22Rv1 (cell line): Measurements from ENCODE around the gene CHAD.

ENCODE experiments used
- H3K27ac ChIP-seq: fragments of 450-650 bp; 2 replicates; pipeline ENCODE4 v1.5.1; 2017
- ZFX ChIP-seq: fragments of 450-650 bp; IDR thresholded peaks from 2 replicates; pipeline ENCODE4 v1.6.1; 2017; ENCODE audit warnings: antibody characterized with exemption, borderline replicate concordance
- TF ChIP-seq, protein P1 (sequence below): fragments of 450-650 bp; IDR thresholded peaks from 2 replicates; pipeline ENCODE4 v1.5.1; 2017; ENCODE audit warnings: mild to moderate bottlenecking

The CHAD gene

DNA sequence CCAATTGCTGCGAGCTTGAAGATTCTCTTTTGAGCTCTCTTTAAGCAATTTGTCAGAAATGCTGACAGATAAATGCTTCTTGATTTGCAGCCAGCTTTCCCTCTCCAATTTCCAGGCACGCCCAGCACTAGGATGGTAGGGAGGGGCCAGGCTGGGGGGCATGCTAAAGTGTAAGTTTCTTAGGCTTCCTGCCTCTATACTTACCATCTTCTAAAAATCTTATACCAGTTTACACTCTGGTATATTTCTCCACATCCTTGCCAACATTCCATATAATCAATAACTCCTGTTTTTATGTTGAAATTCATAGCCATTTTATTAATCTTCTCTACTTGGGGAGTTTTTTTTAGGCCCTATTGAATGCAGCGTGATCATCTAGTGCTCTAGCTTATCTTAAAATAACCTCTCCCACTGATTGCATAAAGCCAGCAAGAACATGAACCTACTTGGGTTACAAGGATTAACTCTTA lies 25.1 kb downstream of the CHAD start:
- no peak overlapping the region for H3K27ac ChIP-seq
- TF ChIP-seq, protein P1, sequence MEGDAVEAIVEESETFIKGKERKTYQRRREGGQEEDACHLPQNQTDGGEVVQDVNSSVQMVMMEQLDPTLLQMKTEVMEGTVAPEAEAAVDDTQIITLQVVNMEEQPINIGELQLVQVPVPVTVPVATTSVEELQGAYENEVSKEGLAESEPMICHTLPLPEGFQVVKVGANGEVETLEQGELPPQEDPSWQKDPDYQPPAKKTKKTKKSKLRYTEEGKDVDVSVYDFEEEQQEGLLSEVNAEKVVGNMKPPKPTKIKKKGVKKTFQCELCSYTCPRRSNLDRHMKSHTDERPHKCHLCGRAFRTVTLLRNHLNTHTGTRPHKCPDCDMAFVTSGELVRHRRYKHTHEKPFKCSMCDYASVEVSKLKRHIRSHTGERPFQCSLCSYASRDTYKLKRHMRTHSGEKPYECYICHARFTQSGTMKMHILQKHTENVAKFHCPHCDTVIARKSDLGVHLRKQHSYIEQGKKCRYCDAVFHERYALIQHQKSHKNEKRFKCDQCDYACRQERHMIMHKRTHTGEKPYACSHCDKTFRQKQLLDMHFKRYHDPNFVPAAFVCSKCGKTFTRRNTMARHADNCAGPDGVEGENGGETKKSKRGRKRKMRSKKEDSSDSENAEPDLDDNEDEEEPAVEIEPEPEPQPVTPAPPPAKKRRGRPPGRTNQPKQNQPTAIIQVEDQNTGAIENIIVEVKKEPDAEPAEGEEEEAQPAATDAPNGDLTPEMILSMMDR, result no peak
- TF ChIP-seq ZFX, result no peak

DNA sequence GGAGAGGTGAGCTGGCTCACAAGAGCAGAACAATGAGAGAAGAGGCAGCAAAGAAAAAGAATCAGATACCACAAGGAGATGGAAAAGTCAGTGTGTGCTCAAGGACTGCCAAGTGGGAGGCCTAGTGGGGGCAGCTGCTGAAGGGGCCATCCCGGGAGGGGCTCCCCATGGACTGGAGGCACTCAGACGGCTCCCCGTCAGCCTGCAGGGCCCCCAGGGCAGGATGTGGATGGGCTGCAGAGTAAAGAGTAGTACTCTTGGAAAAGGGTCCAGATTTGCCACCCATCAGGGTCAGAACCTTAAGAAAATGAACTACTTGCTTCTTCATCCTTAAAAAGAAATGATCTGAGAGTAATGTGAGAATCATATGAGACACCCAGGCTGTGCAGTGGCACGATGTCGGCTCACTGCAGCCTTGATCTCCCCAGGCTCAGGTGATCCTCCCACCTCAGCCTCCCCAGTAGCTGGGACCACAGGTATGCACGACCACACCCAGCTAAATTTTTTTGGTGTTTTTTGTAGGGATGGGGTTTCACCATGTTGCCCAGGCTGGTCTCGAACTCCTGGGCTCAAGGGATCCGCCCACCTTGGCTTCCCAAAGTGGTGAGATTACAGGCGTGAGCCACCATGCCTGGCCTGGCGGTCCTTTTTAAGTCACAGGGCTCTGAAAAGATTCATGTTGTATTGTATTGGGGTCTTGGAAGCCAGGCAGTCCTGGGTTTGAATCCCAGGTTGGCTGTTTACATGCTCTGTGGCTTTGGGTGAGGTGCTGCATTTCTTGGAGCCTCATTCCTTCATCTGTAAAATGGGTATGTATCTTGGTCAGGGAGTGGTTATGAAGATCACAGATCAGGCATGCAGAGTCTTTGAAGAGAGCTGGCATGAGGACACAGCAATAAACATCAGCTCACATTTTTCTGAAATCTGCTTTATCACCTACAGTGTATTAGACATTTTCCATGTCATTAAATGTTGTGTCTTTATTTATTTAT lies 27.5 kb downstream of the CHAD start:
- H3K27ac ChIP-seq, result no peak overlapping the region
- TF ChIP-seq, protein P1, result no peak
- TF ChIP-seq ZFX, result no peak

DNA sequence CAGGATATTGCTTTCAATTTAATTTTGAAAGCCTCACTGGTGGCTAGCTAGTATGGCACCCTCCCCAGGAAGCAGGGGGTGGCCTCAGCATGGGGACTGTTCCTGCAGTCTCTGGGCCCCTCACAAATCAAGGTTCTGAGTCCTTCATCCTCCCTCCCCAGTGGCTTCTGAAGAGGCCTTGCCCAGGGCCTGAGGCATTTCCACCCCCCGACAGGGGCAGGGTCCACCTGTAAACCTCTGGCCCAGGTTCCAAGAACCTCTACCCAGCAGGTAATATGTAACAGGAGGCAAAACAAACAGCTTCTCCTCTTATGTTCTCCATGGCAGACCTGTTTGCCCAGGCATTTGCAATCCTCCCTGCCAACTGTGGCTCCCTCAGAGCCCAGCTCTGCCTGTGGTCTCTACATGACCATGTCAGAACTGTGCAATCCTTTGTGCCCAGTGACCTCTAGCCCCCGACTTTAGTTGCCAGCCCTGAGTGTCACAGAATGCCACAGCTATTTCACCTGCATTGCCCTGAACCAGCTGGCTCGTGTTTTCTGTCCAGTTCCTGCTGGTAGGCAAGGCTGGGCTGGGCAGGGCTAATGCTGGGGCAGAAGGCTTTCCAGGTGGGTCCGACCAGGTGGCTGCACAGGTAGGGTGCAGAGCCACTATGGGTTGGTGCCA lies 28.4 kb downstream of the CHAD start:
- no peak for TF ChIP-seq ZFX
- TF ChIP-seq, protein P1, result no peak
- no peak overlapping the region for H3K27ac ChIP-seq

DNA sequence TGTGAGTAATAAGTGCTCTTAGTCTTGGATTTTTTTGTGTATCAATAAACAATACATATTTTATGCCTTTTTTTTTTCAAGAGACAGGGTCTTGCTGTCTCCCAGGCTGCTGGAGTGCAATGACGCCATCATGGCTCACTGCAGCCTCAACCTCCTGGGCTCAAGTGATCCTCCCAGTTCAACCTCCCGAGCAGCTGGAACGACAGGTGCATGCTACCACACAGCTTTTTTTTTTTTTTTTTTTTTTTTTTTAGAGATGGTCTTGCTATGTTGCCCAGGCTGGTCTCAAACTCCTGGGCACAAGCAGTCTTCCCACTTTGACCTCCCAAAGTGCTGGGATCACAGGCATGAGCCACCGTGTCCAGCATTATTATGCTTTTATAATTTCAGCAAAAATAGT lies 29.7 kb downstream of the CHAD start:
- TF ChIP-seq ZFX, result no peak
- TF ChIP-seq, protein P1, result no peak
- H3K27ac ChIP-seq, result no peak overlapping the region

DNA sequence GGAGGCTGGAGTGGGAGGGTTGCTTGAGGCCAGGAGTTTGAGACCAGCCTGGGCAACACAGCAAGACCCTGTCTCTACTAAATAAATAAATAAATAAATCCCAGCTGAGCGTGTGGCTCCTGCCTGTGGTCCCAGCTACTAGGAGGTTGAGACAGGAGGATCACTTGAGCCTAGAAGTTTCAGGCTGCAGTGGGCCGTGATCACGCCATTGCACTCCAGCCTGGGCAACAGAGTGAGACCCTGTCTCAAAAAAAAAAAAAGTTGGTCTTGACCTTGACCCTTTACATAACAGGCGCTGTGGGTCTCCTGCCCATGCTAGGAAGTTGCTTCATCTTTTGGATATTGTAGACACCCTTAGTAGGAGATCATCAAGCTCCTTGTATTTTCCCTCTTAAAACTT lies 31.3 kb downstream of the CHAD start:
- TF ChIP-seq ZFX, result no peak
- TF ChIP-seq, protein P1, result no peak
- H3K27ac ChIP-seq, result no peak overlapping the region

DNA sequence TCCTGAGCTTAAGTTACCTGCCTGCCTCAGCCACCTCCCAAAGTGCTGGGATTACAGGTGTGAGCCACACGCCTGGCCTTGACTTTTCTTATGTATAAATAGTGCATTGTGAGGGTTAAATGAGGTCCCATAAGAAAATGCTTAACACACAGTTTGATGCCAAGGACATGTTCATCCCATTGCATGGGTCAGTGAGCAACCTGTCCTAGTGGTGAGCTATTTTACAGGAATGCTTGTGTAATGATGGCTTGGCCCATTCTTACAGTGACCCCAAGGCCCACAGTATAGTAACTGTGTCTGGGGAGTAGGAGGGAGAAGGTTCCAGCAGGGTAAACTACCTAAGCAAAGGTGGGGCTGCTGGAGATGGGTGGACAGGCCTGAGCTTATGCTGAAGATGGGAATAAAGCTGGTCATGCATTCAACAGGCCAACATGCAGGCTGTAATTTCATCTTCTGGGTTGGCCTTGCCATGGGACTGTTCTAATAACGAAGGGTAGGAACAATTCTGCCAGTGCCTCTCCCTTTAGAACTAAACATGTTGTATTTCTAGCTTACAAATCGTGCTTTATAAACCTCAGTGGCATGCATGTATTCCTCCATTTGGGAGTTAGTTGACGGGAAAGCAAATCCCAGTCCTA lies 36.4 kb downstream of the CHAD start:
- H3K27ac ChIP-seq, result no peak overlapping the region
- TF ChIP-seq, protein P1, result no peak
- TF ChIP-seq ZFX, result no peak
